H1 (cell line): ENCODE measurements around the gene MIF4GD. TPM values are rescaled to one million over a fixed set of nuclear protein-coding genes. Genes with fewer than 3 reads are reported as not detected.

Experiments
- CTCF ChIA-PET: fragments of 300-600 bp; sonication (Branson Sonifier 250); formaldehyde crosslinking; loops from one replicate; lab custom pipeline; 2021; ENCODE audit not compliant: partially characterized antibody; lab: Charles Lee
- POLR2A ChIA-PET: fragments of 300-600 bp; sonication (Branson Sonifier 250); formaldehyde crosslinking; loops from one replicate; lab custom pipeline; 2021; ENCODE audit warnings: inconsistent platforms; ENCODE audit not compliant: partially characterized antibody; lab: Charles Lee
- DNase-seq, 2 experiments: peaks; one replicate each; pipeline versions ENCODE4 v3.0.0 to v3.0.0-alpha.2; 2010 to 2022; ENCODE audit warnings: low spot score in 2 of 2, low read depth in 1 of 2, mixed read lengths in 1 of 2
- FAIRE-seq: peaks from 2 replicates; lab custom pipeline; 2011; peaks lifted over from hg19 to GRCh38; lab: Jason Lieb, UNC
- H2AFZ ChIP-seq: 2 replicates; pipeline ENCODE4 v1.8.1; 2012; ENCODE audit warnings: low read length, inconsistent platforms
- H2AK5ac ChIP-seq: 2 replicates; pipeline ENCODE4 v1.6.1; 2013; ENCODE audit warnings: low read depth, low read length
- H2BK120ac ChIP-seq: replicated peaks from 2 replicates; pipeline ENCODE3; 2013; ENCODE audit warnings: low read depth, low read length, inconsistent platforms
- H2BK12ac ChIP-seq: 2 replicates; pipeline ENCODE4 v1.6.1; 2013; ENCODE audit warnings: low read depth, low read length
- H2BK15ac ChIP-seq: 2 replicates; pipeline ENCODE4 v1.6.1; 2013; ENCODE audit warnings: low read length
- H2BK20ac ChIP-seq: 2 replicates; pipeline ENCODE4 v1.6.1; 2013; ENCODE audit warnings: low read length
- H2BK5ac ChIP-seq: 2 replicates; pipeline ENCODE4 v1.6.1; 2013; ENCODE audit warnings: low read depth, low read length
- H3K14ac ChIP-seq: 2 replicates; pipeline ENCODE4 v1.6.1; 2013; ENCODE audit warnings: inconsistent platforms; ENCODE audit not compliant: insufficient read length
- H3K18ac ChIP-seq: 2 replicates; pipeline ENCODE4 v1.6.1; 2013; ENCODE audit warnings: low read length; ENCODE audit errors: extremely low read depth
- H3K23ac ChIP-seq: 2 replicates; pipeline ENCODE4 v1.6.1; 2013; ENCODE audit warnings: inconsistent platforms; ENCODE audit not compliant: insufficient read length
- H3K23me2 ChIP-seq: 2 replicates; pipeline ENCODE4 v1.6.1; 2013; ENCODE audit warnings: low read depth, low read length
- H3K27ac ChIP-seq: 2 replicates; pipeline ENCODE4 v1.6.1; 2011; ENCODE audit warnings: low read depth, low read length, inconsistent platforms
- H3K27me3 ChIP-seq, 4 experiments: replicated peaks in 1 of 4; 1 replicate in 1 of 4; 2 replicates in 3 of 4; pipeline versions ENCODE4 v1.6.1 to v1.8.1; 2011 to 2013; ENCODE audit warnings: low read length in 3 of 4, mild to moderate bottlenecking in 3 of 4, inconsistent platforms in 2 of 4, mixed read lengths in 2 of 4, moderate library complexity in 1 of 4; ENCODE audit not compliant: control insufficient read depth in 3 of 4, insufficient read depth in 3 of 4; ENCODE audit errors: extremely low read depth in 1 of 4
- H3K36me3 ChIP-seq, 4 experiments: 2 replicates each; pipeline versions ENCODE4 v1.6.1 to v1.8.1; 2011 to 2013; ENCODE audit warnings: mild to moderate bottlenecking in 4 of 4, low read length in 3 of 4, moderate library complexity in 2 of 4, control low read depth in 1 of 4, inconsistent platforms in 1 of 4; ENCODE audit not compliant: insufficient read depth in 4 of 4, control insufficient read depth in 2 of 4
- H3K4ac ChIP-seq: replicated peaks from 2 replicates; pipeline ENCODE3; 2013; ENCODE audit warnings: low read length, low read depth, mixed read lengths, inconsistent platforms; ENCODE audit not compliant: insufficient read length
- H3K4me1 ChIP-seq, 4 experiments: replicated peaks in 1 of 4; 1 replicate in 1 of 4; 2 replicates in 3 of 4; pipeline versions ENCODE4 v1.6.1 to v1.8.1; 2011 to 2013; ENCODE audit warnings: low read length in 3 of 4, inconsistent platforms in 2 of 4, mixed read lengths in 1 of 4; ENCODE audit not compliant: insufficient read depth in 4 of 4, control insufficient read depth in 3 of 4
- H3K4me2 ChIP-seq, 2 experiments: 2 replicates each; pipeline versions ENCODE4 v1.6.1 to v1.8.1; 2011 to 2013; ENCODE audit warnings: low read depth in 2 of 2, low read length in 2 of 2, control low read depth in 1 of 2, inconsistent platforms in 1 of 2, mild to moderate bottlenecking in 1 of 2; ENCODE audit not compliant: insufficient read depth in 1 of 2
- H3K4me3 ChIP-seq, 4 experiments: fragments of 200-600, 300-600 bp in 1 of 4; sonication (generic), shearing (Covaris generic), sonication (Bioruptor Twin) in 1 of 4; 2 replicates each; pipeline versions ENCODE4 v1.5.1 to v1.8.1; 2011 to 2016; ENCODE audit warnings: low read length in 4 of 4, low read depth in 3 of 4, control low read depth in 2 of 4, inconsistent platforms in 2 of 4, mild to moderate bottlenecking in 2 of 4, mixed read lengths in 1 of 4, moderate library complexity in 1 of 4; ENCODE audit not compliant: insufficient read depth in 2 of 4; ENCODE audit errors: extremely low read depth in 1 of 4
- H3K56ac ChIP-seq: replicated peaks from 2 replicates; pipeline ENCODE3; 2013; ENCODE audit warnings: low read depth, mild to moderate bottlenecking, mixed read lengths, low read length, inconsistent platforms; ENCODE audit not compliant: insufficient read length
- H3K79me1 ChIP-seq: 2 replicates; pipeline ENCODE4 v1.6.1; 2013; ENCODE audit warnings: low read depth, low read length, control low read depth
- H3K79me2 ChIP-seq, 2 experiments: 2 replicates each; pipeline versions ENCODE4 v1.6.1 to v1.8.1; 2012 to 2013; ENCODE audit warnings: low read length in 2 of 2, mild to moderate bottlenecking in 2 of 2, inconsistent platforms in 1 of 2; ENCODE audit not compliant: insufficient read depth in 2 of 2, control insufficient read depth in 1 of 2
- H3K9ac ChIP-seq, 4 experiments: replicated peaks in 1 of 4; 1 replicate in 1 of 4; 2 replicates in 3 of 4; pipeline versions ENCODE4 v1.6.1 to v1.8.1; 2011 to 2013; ENCODE audit warnings: low read depth in 3 of 4, low read length in 3 of 4, control low read depth in 2 of 4, mild to moderate bottlenecking in 2 of 4, moderate library complexity in 2 of 4, inconsistent platforms in 1 of 4; ENCODE audit errors: extremely low read depth in 1 of 4
- H3K9me3 ChIP-seq, 2 experiments: 2 replicates each; pipeline versions ENCODE4 v1.6.1 to v1.8.1; 2012 to 2013; ENCODE audit warnings: mild to moderate bottlenecking in 2 of 2, moderate library complexity in 2 of 2, control low read depth in 1 of 2, inconsistent platforms in 1 of 2, low read depth in 1 of 2, low read length in 1 of 2, mixed read lengths in 1 of 2; ENCODE audit not compliant: insufficient read depth in 2 of 2
- H4K20me1 ChIP-seq, 2 experiments: replicated peaks in 1 of 2; 2 replicates each; pipeline versions ENCODE3 to v1.8.1; 2011 to 2013; ENCODE audit warnings: inconsistent platforms in 2 of 2, low read length in 2 of 2, mild to moderate bottlenecking in 1 of 2; ENCODE audit not compliant: insufficient read depth in 2 of 2, control insufficient read depth in 1 of 2
- H4K5ac ChIP-seq: 2 replicates; pipeline ENCODE4 v1.6.1; 2013; ENCODE audit warnings: low read length, low read depth, mixed read lengths, inconsistent platforms; ENCODE audit not compliant: insufficient read length
- H4K8ac ChIP-seq: 2 replicates; pipeline ENCODE4 v1.8.0; 2013; ENCODE audit warnings: mild to moderate bottlenecking, moderate library complexity, low read length, inconsistent platforms; ENCODE audit not compliant: insufficient read depth; ENCODE audit errors: extremely low read depth
- H4K91ac ChIP-seq: replicated peaks from 2 replicates; pipeline ENCODE3; 2013; ENCODE audit warnings: low read length, mixed read lengths, inconsistent platforms; ENCODE audit not compliant: insufficient read length
- ATF2 ChIP-seq: IDR thresholded peaks from 2 replicates; pipeline ENCODE4 v1.6.1; 2012; ENCODE audit warnings: low read length, inconsistent platforms
- ATF3 ChIP-seq: IDR thresholded peaks from 2 replicates; pipeline ENCODE4 v1.6.1; 2011; ENCODE audit warnings: low read depth, mild to moderate bottlenecking, low read length; ENCODE audit not compliant: insufficient read depth
- CHD2 ChIP-seq: IDR thresholded peaks from 2 replicates; pipeline ENCODE4 v1.6.1; 2012; ENCODE audit warnings: low read length, improper control_type of control experiment
- EGR1 ChIP-seq: IDR thresholded peaks from 2 replicates; pipeline ENCODE4 v1.6.1; 2011; ENCODE audit warnings: low read depth, low read length, borderline replicate concordance
- EZH2 ChIP-seq: fragments of 200-600 bp; sonication (generic); IDR thresholded peaks from 2 replicates; pipeline ENCODE4 v1.7.1; 2012; ENCODE audit warnings: low read depth, mild to moderate bottlenecking, moderate library complexity, low read length, inconsistent platforms; ENCODE audit not compliant: severe bottlenecking
- FOSL1 ChIP-seq: IDR thresholded peaks from 2 replicates; pipeline ENCODE4 v1.6.1; 2011; ENCODE audit warnings: mild to moderate bottlenecking, low read depth, low read length, moderate library complexity; ENCODE audit not compliant: insufficient read depth
- RNF2 ChIP-seq: fragments of 200-900, 300-1000 bp; sonication (generic); IDR thresholded peaks from 2 replicates; pipeline ENCODE4 v1.7.1; 2016; ENCODE audit warnings: borderline replicate concordance, low read depth, mild to moderate bottlenecking, antibody characterized with exemption, low read length; ENCODE audit not compliant: poor library complexity, severe bottlenecking; ENCODE audit errors: missing control alignments
- RXRA ChIP-seq: IDR thresholded peaks from 2 replicates; pipeline ENCODE4 v1.6.1; 2011; ENCODE audit warnings: low read depth, mild to moderate bottlenecking, low read length, moderate library complexity; ENCODE audit not compliant: insufficient read depth
- SIX5 ChIP-seq: IDR thresholded peaks from 2 replicates; pipeline ENCODE4 v1.6.1; 2011; ENCODE audit warnings: mild to moderate bottlenecking, low read depth, low read length
- WGBS, 2 experiments: shearing (Covaris generic) in 1 of 2; methylation state at CpG; one replicate each; pipeline versions ENCODE4 v1.1.6 to v1.1.7; 2013 to 2015; ENCODE audit warnings: low lambda C conversion rate in 2 of 2, mixed read lengths in 2 of 2, inconsistent platforms in 1 of 2, low coverage in 1 of 2, missing lambda C conversion rate in 1 of 2; ENCODE audit not compliant: insufficient replicate concordance in 2 of 2, insufficient coverage in 1 of 2, insufficient read length in 1 of 2; ENCODE audit errors: extremely low coverage in 1 of 2, missing lambda C conversion rate in 1 of 2; 5-methylcytosine and 5-hydroxymethylcytosine counted together
- polyA plus RNA-seq, 7 experiments: library from polyadenylated mRNA; depleted of rRNA in 3 of 7; stranded (reverse) in 5 of 7; unstranded in 2 of 7; fragments of >200 nt in 5 of 7; fragments of 200-250 nt in 2 of 7; gene quantifications; 1 replicate in 5 of 7; 2 replicates in 1 of 7; 4 replicates in 1 of 7; pipeline versions ENCODE4 v1.2.1 to v1.2.3, GENCODE V29; 2011 to 2013; ENCODE audit warnings: missing spikeins in 2 of 7, mixed read lengths in 2 of 7
- total RNA-seq: library from RNA; stranded (reverse); fragmentation: NEBNext Ultra II Directional; extraction: Animal tissue kit (Norgen Biotek cat#: 25700); gene quantifications from 2 replicates; pipeline ENCODE4 v1.2.1, GENCODE V29; 2021

The MIF4GD gene
- total and polyA plus RNA-seq, 2 of the 8 experiments (the other 6 are each of a cell fraction or from before 2014, with no cell fraction given): 16.1 to 51.1 TPM

DNA sequence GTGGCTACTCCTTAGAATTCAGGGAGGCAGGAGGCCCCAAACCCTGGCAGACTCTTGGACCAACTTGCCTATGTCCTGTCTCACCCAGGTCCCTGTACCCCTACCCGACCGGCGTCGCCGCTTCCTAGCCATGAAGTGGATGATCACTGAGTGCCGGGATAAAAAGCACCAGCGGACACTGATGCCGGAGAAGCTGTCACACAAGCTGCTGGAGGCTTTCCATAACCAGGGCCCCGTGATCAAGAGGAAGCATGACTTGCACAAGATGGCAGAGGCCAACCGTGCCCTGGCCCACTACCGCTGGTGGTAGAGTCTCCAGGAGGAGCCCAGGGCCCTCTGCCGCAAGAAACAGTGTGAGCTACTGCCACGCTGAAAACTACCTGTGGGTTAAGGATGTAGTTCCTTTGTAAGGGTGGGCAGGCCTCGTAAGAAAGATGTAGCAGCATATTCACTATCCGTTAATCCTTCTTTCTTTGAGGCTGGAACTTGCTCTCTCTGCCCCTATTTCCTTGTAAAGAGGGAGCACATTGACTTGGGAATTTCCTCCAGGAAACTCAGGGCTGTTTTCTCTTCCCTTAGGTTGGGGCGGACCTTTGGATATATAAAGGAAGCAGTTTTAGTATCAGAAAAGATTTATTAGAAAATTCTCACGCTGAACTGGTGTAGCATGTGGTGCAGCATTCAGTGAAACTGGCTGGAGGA lies 5.3 kb downstream of the MIF4GD start:
- H3K9ac ChIP-seq: no peak overlapping the region
- no peak overlapping the region for H2BK120ac ChIP-seq
- ChIA-PET CTCF (interaction anchor here (0.7 to 21.2 kb wide), 7 partner anchors 5 to 289 kb away, joined by 3 to 369 read pairs (median 4); partner anchors contain the start of genes GGA3, MRPS7 and NT5C), POLR2A (interaction anchor here (0.7 to 1.8 kb wide), 2 partner anchors 64 to 83 kb away, joined by 3 to 4 read pairs; partner anchors contain the start of gene SUMO2)
- H3K18ac ChIP-seq: no peak overlapping the region
- no peak overlapping the region for H2AK5ac ChIP-seq
- no peak overlapping the region for H3K23ac ChIP-seq
- no peak overlapping the region for H3K4me3 ChIP-seq
- peak overlapping the region; percentile 26 for H4K8ac ChIP-seq
- H3K79me1 ChIP-seq: peaks cover under 1% of the 10 kb centered on the region; the same call in 1 of the 2 replicates
- no peaks in the 10 kb centered on the region for H3K9me3 ChIP-seq
- H3K4me1 ChIP-seq: peaks cover 0 to 8% (median 5%) of the 10 kb centered on the region in 4 experiments; a peak in 4 of 7 replicates
- no peak overlapping the region for H3K56ac ChIP-seq
- no peak overlapping the region for H3K4ac ChIP-seq
- no peak overlapping the region for H3K4me2 ChIP-seq
- H2BK12ac ChIP-seq: no peak overlapping the region
- H3K79me2 ChIP-seq: peaks cover 3 to 16% of the 10 kb centered on the region in 2 experiments; a peak in 3 of 4 replicates
- H3K27ac ChIP-seq: no peak overlapping the region
- no peak overlapping the region for H2BK5ac ChIP-seq
- no peak overlapping the region for H4K5ac ChIP-seq
- no peak overlapping the region for H4K91ac ChIP-seq
- no peak overlapping the region for H2BK20ac ChIP-seq
- FAIRE-seq: no peak
- H3K23me2 ChIP-seq: peaks cover 18% of the 10 kb centered on the region
- TF ChIP-seq RNF2 (no peak), SIX5 (no peak), ATF3 (no peak), EGR1 (no peak), FOSL1 (no peak), RXRA (no peak), ATF2 (no peak), EZH2 (no peak), CHD2 (no peak)
- no peak for DNase-seq
- H4K20me1 ChIP-seq: peaks cover 2 to 8% of the 10 kb centered on the region in 2 experiments
- H2BK15ac ChIP-seq: no peak overlapping the region
- 93% methylated on average over 17 of the region's 17 CpGs; no CpG with 5 or more reads in 1 of the 2 experiments for WGBS, 2 experiments
- no peak overlapping the region for H3K14ac ChIP-seq
- peaks cover 12 to 34% (median 25%) of the 10 kb centered on the region in 4 experiments for H3K36me3 ChIP-seq
- H3K27me3 ChIP-seq: no peaks in the 10 kb centered on the region
- H2AFZ ChIP-seq: no peak overlapping the region
